Vagina (tissue), 2 donors: ENCODE data around the gene TTC4.

Source experiments
- CTCF ChIP-seq, 3 experiments: fragments of 450-650 bp in 2 of 3; fragments of 200-600 bp in 1 of 3; sonication (generic) in 1 of 3; IDR thresholded peaks; one replicate each; pipeline ENCODE4 v1.5.1; 2017 to 2019; ENCODE audit warnings: antibody characterized with exemption in 3 of 3, mild to moderate bottlenecking in 2 of 3, moderate library complexity in 2 of 3
- POLR2A ChIP-seq, 2 donors: fragments of 450-650 bp; IDR thresholded peaks; one replicate each; pipeline ENCODE4 v1.6.1; 2017; ENCODE audit warnings: antibody characterized with exemption in 2 of 2, mild to moderate bottlenecking in 2 of 2, moderate library complexity in 2 of 2

- TF ChIP-seq CTCF (IDR thresholded peaks at IDR 0.05) (no peak), POLR2A (IDR thresholded peaks at IDR 0.05) (no peak)
Measured at GRCh38 chr1:54699936-54700525, 15.6 kb upstream of the TTC4 start.
